Tongue (tissue), 2 donors: Measurements from ENCODE around the gene GGCX. TPM values are rescaled to one million over a fixed set of nuclear protein-coding genes. Genes with fewer than 3 reads are reported as not detected.
A peak's percentile ranks its signal among the peaks of the same experiment; 100 is the strongest.

ENCODE experiments used
- DNase-seq: peaks from one replicate; pipeline ENCODE4 v3.0.0-alpha.2; 2015
- total RNA-seq: library from RNA; depleted of rRNA; stranded (reverse); fragments of >200 nt; gene quantifications from one replicate; pipeline ENCODE4 v1.2.3, GENCODE V29; 2014

The GGCX gene
- total RNA-seq, 1 donor from 2014 or later = 32.3 TPM

GRCh38 chr2:85541753-85542457, 19.4 kb downstream of the GGCX start:
- no peak for DNase-seq

GRCh38 chr2:85541262-85541661, 20.0 kb downstream of the GGCX start:
- DNase-seq = no peak

- DNase-seq = no peak
These were observed 21.1 kb downstream of the GGCX start for GRCh38 chr2:85540133-85540648.

GRCh38 chr2:85539361-85540132, 21.7 kb downstream of the GGCX start:
- DNase-seq = peak; percentile 90

GRCh38 chr2:85538507-85539360, 22.6 kb downstream of the GGCX start, which contains the start of gene MAT2A:
Gene MAT2A, plus strand, starts transcription at chr2:85539168. Its CDS starts 120 bp downstream, at chr2:85539288.
- peak; percentile 98 for DNase-seq

- peak; percentile 75 for DNase-seq
These were observed 23.4 kb downstream of the GGCX start for GRCh38 chr2:85537600-85538506.

- DNase-seq = no peak
These were observed 24.8 kb downstream of the GGCX start for GRCh38 chr2:85536479-85536878.

GRCh38 chr2:85534881-85535280, 26.4 kb downstream of the GGCX start:
- no peak for DNase-seq

- no peak for DNase-seq
These were observed 27.2 kb downstream of the GGCX start for GRCh38 chr2:85534099-85534498.

- no peak for DNase-seq
These were observed 29.7 kb downstream of the GGCX start for GRCh38 chr2:85531589-85531988.

GRCh38 chr2:85529809-85530208, 31.5 kb downstream of the GGCX start:
- DNase-seq = no peak

GRCh38 chr2:85528355-85528754, 32.9 kb downstream of the GGCX start:
- no peak for DNase-seq

- DNase-seq = no peak
These were observed 33.5 kb downstream of the GGCX start for GRCh38 chr2:85527787-85528186.

- no peak for DNase-seq
These were observed 35.7 kb downstream of the GGCX start for GRCh38 chr2:85525567-85525966.

GRCh38 chr2:85525029-85525428, 36.3 kb downstream of the GGCX start:
- no peak for DNase-seq

- peak; percentile 47 for DNase-seq
These were observed 36.9 kb downstream of the GGCX start for GRCh38 chr2:85524336-85524908.

- DNase-seq = no peak
These were observed 37.4 kb downstream of the GGCX start for GRCh38 chr2:85523903-85524335.

- DNase-seq = no peak
These were observed 38.0 kb downstream of the GGCX start for GRCh38 chr2:85523062-85523902.

- DNase-seq = no peak
These were observed 39.1 kb downstream of the GGCX start for GRCh38 chr2:85522090-85522647.
